ENCODE measurements around the gene MED12L.

- TF ChIP-seq, protein P1, sequence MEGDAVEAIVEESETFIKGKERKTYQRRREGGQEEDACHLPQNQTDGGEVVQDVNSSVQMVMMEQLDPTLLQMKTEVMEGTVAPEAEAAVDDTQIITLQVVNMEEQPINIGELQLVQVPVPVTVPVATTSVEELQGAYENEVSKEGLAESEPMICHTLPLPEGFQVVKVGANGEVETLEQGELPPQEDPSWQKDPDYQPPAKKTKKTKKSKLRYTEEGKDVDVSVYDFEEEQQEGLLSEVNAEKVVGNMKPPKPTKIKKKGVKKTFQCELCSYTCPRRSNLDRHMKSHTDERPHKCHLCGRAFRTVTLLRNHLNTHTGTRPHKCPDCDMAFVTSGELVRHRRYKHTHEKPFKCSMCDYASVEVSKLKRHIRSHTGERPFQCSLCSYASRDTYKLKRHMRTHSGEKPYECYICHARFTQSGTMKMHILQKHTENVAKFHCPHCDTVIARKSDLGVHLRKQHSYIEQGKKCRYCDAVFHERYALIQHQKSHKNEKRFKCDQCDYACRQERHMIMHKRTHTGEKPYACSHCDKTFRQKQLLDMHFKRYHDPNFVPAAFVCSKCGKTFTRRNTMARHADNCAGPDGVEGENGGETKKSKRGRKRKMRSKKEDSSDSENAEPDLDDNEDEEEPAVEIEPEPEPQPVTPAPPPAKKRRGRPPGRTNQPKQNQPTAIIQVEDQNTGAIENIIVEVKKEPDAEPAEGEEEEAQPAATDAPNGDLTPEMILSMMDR (IDR thresholded peaks at IDR 0.05): no peak
- TF ChIP-seq POLR2A (IDR thresholded peaks at IDR 0.05) (no peak), POLR2AphosphoS5 (IDR thresholded peaks at IDR 0.05) (no peak), EP300 (IDR thresholded peaks at IDR 0.05) (no peak)
Measured at GRCh38 chr3:151226825-151227224, 141.4 kb downstream of the MED12L start.

Data from upper lobe of left lung (tissue), 4 donors.